ENCODE measurements around the gene IRX3.
"Not testable (repeated sequence)": the region's sequence is repeated elsewhere in the genome, so short reads cannot be mapped to it uniquely, and the experiment has no call there.

The IRX3 gene

GRCh38 chr16:54277845-54278703 lies 8.5 kb downstream of the IRX3 start:
- DNase-seq, result peak; percentile 35

- DNase-seq, result no peak
Observed at GRCh38 chr16:54275956-54276355, 10.6 kb downstream of the IRX3 start.

GRCh38 chr16:54273566-54273965 lies 13.0 kb downstream of the IRX3 start:
- DNase-seq, result no peak

GRCh38 chr16:54270711-54271110 lies 15.9 kb downstream of the IRX3 start:
- no peak for DNase-seq

- DNase-seq, result no peak
Observed at GRCh38 chr16:54269461-54269860, 17.1 kb downstream of the IRX3 start.

GRCh38 chr16:54268766-54269165 lies 17.8 kb downstream of the IRX3 start:
- DNase-seq, result no peak

- DNase-seq, result no peak
Observed at GRCh38 chr16:54268340-54268739, 18.2 kb downstream of the IRX3 start.

- no peak for DNase-seq
Observed at GRCh38 chr16:54266363-54266955, 20.1 kb downstream of the IRX3 start.

GRCh38 chr16:54265575-54266107 lies 20.9 kb downstream of the IRX3 start:
- DNase-seq, result no peak

- DNase-seq, result no peak
Observed at GRCh38 chr16:54253118-54253517, 33.5 kb downstream of the IRX3 start.

- DNase-seq, result no peak
Observed at GRCh38 chr16:54248863-54249710, 37.5 kb downstream of the IRX3 start.

GRCh38 chr16:54247705-54248104 lies 38.9 kb downstream of the IRX3 start:
- not testable (repeated sequence) for DNase-seq

GRCh38 chr16:54246454-54246821 lies 40.1 kb downstream of the IRX3 start:
- no peak for DNase-seq

- DNase-seq, result no peak
Observed at GRCh38 chr16:54245788-54246453, 40.7 kb downstream of the IRX3 start.

- DNase-seq, result no peak
Observed at GRCh38 chr16:54244061-54244886, 42.3 kb downstream of the IRX3 start.

GRCh38 chr16:54243202-54243601 lies 43.4 kb downstream of the IRX3 start:
- DNase-seq, result no peak

- DNase-seq, result no peak
Observed at GRCh38 chr16:54242199-54242598, 44.4 kb downstream of the IRX3 start.

- no peak for DNase-seq
Observed at GRCh38 chr16:54241525-54241924, 45.1 kb downstream of the IRX3 start.

GRCh38 chr16:54240271-54241129 lies 46.1 kb downstream of the IRX3 start:
- no peak for DNase-seq

GRCh38 chr16:54239456-54239855 lies 47.1 kb downstream of the IRX3 start:
- DNase-seq, result no peak

Data from right kidney (tissue), 1 donor.